Small intestine (tissue), 16 donors: ENCODE measurements around the gene TNNI3K. TPM values are rescaled to one million over a fixed set of nuclear protein-coding genes. Genes with fewer than 3 reads are reported as not detected.
A peak's percentile ranks its signal among the peaks of the same experiment; 100 is the strongest.

Source experiments
- DNase-seq, 2 donors: peaks; one replicate each; pipeline versions ENCODE4 v3.0.0 to v3.0.0-alpha.2; 2013
- FAIRE-seq: peaks from 2 replicates; lab custom pipeline; 2012; peaks lifted over from hg19 to GRCh38; lab: Jason Lieb, UNC
- H3K27ac ChIP-seq, 3 donors: one replicate each; pipeline ENCODE4 v1.5.1; 2013; ENCODE audit warnings: low read length in 2 of 3, mild to moderate bottlenecking in 2 of 3, control low read depth in 1 of 3, inconsistent platforms in 1 of 3, low read depth in 1 of 3, moderate library complexity in 1 of 3
- H3K27me3 ChIP-seq, 3 donors: one replicate each; pipeline ENCODE4 v1.6.1; 2013; ENCODE audit warnings: low read length in 3 of 3, inconsistent platforms in 1 of 3; ENCODE audit not compliant: control insufficient read depth in 3 of 3, insufficient read depth in 3 of 3
- H3K36me3 ChIP-seq, 3 donors: one replicate each; pipeline ENCODE4 v1.6.1; 2013; ENCODE audit warnings: low read length in 3 of 3, inconsistent platforms in 1 of 3, low read depth in 1 of 3, mild to moderate bottlenecking in 1 of 3, moderate library complexity in 1 of 3; ENCODE audit not compliant: control insufficient read depth in 3 of 3, insufficient read depth in 2 of 3
- H3K4me1 ChIP-seq, 3 donors: one replicate each; pipeline ENCODE4 v1.6.1; 2013; ENCODE audit warnings: low read length in 2 of 3, inconsistent platforms in 1 of 3, low read depth in 1 of 3, mild to moderate bottlenecking in 1 of 3, moderate library complexity in 1 of 3; ENCODE audit not compliant: control insufficient read depth in 3 of 3, insufficient read depth in 2 of 3
- H3K4me3 ChIP-seq, 3 donors: one replicate each; pipeline ENCODE4 v1.5.1; 2013; ENCODE audit warnings: low read length in 3 of 3, control low read depth in 1 of 3, inconsistent platforms in 1 of 3, low read depth in 1 of 3, mild to moderate bottlenecking in 1 of 3, moderate library complexity in 1 of 3
- H3K9me3 ChIP-seq, 2 donors: one replicate each; pipeline ENCODE4 v1.6.1; 2013; ENCODE audit warnings: low read depth in 1 of 2, low read length in 1 of 2; ENCODE audit not compliant: control insufficient read depth in 2 of 2, insufficient read depth in 1 of 2
- WGBS, 3 donors: extraction: QIAGEN DNeasy Blood & Tissue Kit; methylation state at CpG; one replicate each; pipeline ENCODE4 v1.1.7; 2013; 5-methylcytosine and 5-hydroxymethylcytosine counted together
- long read RNA-seq, 10 donors: transcript quantifications; one replicate each; lab custom pipeline, GENCODE V29; 2026
- polyA plus RNA-seq, 4 donors: library from polyadenylated mRNA; stranded (reverse) in 3 of 4; unstranded in 1 of 4; fragments of 200-250 nt in 3 of 4; fragments of 120-200 nt in 1 of 4; gene quantifications; one replicate each; pipeline versions ENCODE4 v1.2.1 to v1.2.3, GENCODE V29; 2013
- donor health status: healthy with polysubstance abuse.
- donor health status: control.
- donor health status: control.
- donor health status: Bipolar disorder and iron deficiency.
- donor health status: healthy.

The TNNI3K gene, protein sequence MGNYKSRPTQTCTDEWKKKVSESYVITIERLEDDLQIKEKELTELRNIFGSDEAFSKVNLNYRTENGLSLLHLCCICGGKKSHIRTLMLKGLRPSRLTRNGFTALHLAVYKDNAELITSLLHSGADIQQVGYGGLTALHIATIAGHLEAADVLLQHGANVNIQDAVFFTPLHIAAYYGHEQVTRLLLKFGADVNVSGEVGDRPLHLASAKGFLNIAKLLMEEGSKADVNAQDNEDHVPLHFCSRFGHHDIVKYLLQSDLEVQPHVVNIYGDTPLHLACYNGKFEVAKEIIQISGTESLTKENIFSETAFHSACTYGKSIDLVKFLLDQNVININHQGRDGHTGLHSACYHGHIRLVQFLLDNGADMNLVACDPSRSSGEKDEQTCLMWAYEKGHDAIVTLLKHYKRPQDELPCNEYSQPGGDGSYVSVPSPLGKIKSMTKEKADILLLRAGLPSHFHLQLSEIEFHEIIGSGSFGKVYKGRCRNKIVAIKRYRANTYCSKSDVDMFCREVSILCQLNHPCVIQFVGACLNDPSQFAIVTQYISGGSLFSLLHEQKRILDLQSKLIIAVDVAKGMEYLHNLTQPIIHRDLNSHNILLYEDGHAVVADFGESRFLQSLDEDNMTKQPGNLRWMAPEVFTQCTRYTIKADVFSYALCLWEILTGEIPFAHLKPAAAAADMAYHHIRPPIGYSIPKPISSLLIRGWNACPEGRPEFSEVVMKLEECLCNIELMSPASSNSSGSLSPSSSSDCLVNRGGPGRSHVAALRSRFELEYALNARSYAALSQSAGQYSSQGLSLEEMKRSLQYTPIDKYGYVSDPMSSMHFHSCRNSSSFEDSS
- polyA plus RNA-seq = under 1 TPM in 2 of 4 donors, not detected in 2; 0.24 to 0.32 TPM
- long read RNA-seq, donor 1 = 0 reads
- long read RNA-seq, donor 2 = 0 reads
- long read RNA-seq, donor 3 = 0 reads
- long read RNA-seq, donor 4 = 0 reads
- long read RNA-seq, donor 5 = 0 reads
- long read RNA-seq, donor 6 = 0 reads
- long read RNA-seq, donor 7 = 0 reads
- long read RNA-seq, donor 8 = 0 reads
- long read RNA-seq, donor 9 = 0 reads
- long read RNA-seq, donor 10 = 0 reads

- H3K36me3 ChIP-seq = no peaks in the 10 kb centered on the region
- no peak within 1 kb of the TSS for H3K4me3 ChIP-seq
- no peaks in the 10 kb centered on the region for H3K4me1 ChIP-seq
- no peaks in the 10 kb centered on the region for H3K27me3 ChIP-seq
- no peak for FAIRE-seq
- no peaks in the 10 kb centered on the region for H3K9me3 ChIP-seq
- H3K27ac ChIP-seq = no peak within 1 kb of the TSS
- no peak for DNase-seq
- 64 to 76% (median 70%) methylated on average over 2 of the region's 2 CpGs for WGBS, 3 donors
These were observed at the start of gene TNNI3K for GRCh38 chr1:74235153-74235552. Gene TNNI3K (plus strand): TSS chr1:74235387. CDS start chr1:74235452, 65 bp downstream.

- no peaks in the 10 kb centered on the region for H3K27me3 ChIP-seq
- H3K4me1 ChIP-seq = no peaks in the 10 kb centered on the region
- DNase-seq = no peak
- 65 to 74% (median 72%) methylated on average over 2 of the region's 2 CpGs for WGBS, 3 donors
- no peak overlapping the region for H3K27ac ChIP-seq
- H3K36me3 ChIP-seq = no peaks in the 10 kb centered on the region
- no peaks in the 10 kb centered on the region for H3K9me3 ChIP-seq
- no peak for FAIRE-seq
- no peak overlapping the region for H3K4me3 ChIP-seq
These were observed 41.3 kb upstream of the TNNI3K start for GRCh38 chr1:74193908-74194307.

- H3K9me3 ChIP-seq = no peaks in the 10 kb centered on the region
- no peak overlapping the region for H3K27ac ChIP-seq
- DNase-seq (no peak), FAIRE-seq (no peak)
- H3K4me1 ChIP-seq = no peaks in the 10 kb centered on the region
- no peaks in the 10 kb centered on the region for H3K27me3 ChIP-seq
- H3K4me3 ChIP-seq = no peak overlapping the region
- H3K36me3 ChIP-seq = no peaks in the 10 kb centered on the region
These were observed 39.8 kb upstream of the TNNI3K start for GRCh38 chr1:74195339-74195738.

DNA sequence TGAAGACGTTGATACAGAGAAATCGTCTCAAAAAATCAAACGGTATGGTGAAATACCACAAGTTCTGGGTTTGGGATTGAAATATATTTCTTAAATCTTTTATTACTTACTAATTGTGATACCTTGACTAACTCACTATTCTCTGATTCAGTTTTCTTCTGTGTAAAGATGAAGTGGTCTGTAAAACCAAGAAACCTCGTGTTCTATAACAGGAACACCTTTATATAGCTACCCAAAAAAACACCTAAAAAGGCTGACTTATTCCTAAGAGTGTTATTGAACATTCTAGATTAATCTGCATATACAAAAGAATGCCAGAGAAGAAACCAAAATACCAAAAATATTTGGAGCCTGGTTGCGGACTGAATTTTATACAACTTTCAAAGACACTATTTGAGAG lies 37.9 kb upstream of the TNNI3K start:
- Histone ChIP-seq H3K36me3 (peaks cover 0 to 2% (median 0%) of the 10 kb centered on the region in 3 donors), H3K4me1 (no peaks in the 10 kb centered on the region), H3K27me3 (no peaks in the 10 kb centered on the region), H3K4me3 (peak overlapping the region in 2 of 3 donors; percentile 68 to 74), H3K27ac (peak overlapping the region in 1 of 3 donors; percentile 54), H3K9me3 (no peaks in the 10 kb centered on the region)
- DNase-seq (no peak), FAIRE-seq (no peak)
- 68 to 81% (median 80%) methylated on average over 5 of the region's 5 CpGs for WGBS, 3 donors

DNA sequence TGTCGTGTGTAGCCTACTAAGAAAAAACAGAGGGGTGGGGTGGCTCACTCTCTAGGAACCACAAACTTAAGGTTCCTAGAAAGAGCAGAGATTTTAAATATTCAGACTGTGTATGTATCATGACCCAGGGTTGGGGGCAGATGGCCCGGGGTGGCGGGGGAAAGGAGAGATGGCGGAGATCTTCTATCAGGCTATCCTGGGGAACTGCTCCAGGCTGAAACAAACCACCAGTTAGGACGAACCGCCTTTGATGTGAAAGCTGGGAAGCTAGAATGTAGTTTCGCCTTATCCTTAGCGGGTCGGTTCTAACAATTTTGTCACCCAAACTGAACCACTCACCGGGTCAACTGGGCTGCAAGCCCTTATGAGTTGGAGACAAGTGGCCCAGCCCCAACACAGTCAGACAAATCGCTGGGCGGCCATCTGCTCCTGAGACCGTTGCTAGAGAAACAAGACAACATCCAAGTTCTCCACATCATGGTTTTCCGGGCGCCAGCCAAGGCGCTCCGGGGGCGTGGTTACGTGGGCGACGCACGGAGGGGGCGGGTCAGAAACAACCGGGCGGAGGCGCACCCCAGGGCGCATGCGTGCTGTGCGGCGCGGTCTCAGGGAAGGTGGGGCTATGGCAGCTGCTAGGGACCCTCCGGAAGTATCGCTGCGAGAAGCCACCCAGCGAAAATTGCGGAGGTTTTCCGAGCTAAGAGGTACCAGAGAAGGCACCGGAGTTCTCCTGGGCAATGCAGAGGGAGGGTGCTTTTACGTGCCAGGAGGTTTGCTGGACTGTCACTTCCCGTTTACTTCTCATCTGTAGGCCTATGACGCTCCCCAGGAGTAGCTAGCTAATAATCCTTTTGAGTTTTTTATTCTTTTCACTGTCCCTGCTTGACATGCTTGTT lies 37.3 kb upstream of the TNNI3K start, which contains the start of the genes FPGT and LRRIQ3:
Gene FPGT, plus strand, starts transcription at position 586 of the 896 bp plus-strand sequence. Its CDS starts 37 bp downstream, at position 623.
Gene LRRIQ3, minus strand, starts transcription at position 520 of the 896 bp plus-strand sequence. CDS start 14,492 bp downstream, outside the sequence.
- Histone ChIP-seq H3K27ac (peak within 1 kb of the TSS; percentile 88 to 94 (median 89)), H3K4me1 (no peaks in the 10 kb centered on the region), H3K4me3 (peak within 1 kb of the TSS; percentile 55 to 74 (median 68)), H3K9me3 (no peaks in the 10 kb centered on the region), H3K36me3 (peaks cover 0 to 2% (median 0%) of the 10 kb centered on the region in 3 donors), H3K27me3 (no peaks in the 10 kb centered on the region)
- FAIRE-seq (no peak), DNase-seq (peak; percentile 95 to 98)
- WGBS, 3 donors = 2 to 4% (median 2%) methylated on average over 41 of the region's 41 CpGs

- 77 to 89% (median 84%) methylated on average over 5 of the region's 5 CpGs for WGBS, 3 donors
- Histone ChIP-seq H3K9me3 (no peaks in the 10 kb centered on the region), H3K4me3 (no peak overlapping the region), H3K36me3 (peaks cover 1 to 6% (median 2%) of the 10 kb centered on the region in 3 donors), H3K27me3 (no peaks in the 10 kb centered on the region), H3K4me1 (no peaks in the 10 kb centered on the region), H3K27ac (no peak overlapping the region)
- FAIRE-seq (no peak), DNase-seq (no peak)
These were observed 35.7 kb upstream of the TNNI3K start for GRCh38 chr1:74199504-74199903.

DNA sequence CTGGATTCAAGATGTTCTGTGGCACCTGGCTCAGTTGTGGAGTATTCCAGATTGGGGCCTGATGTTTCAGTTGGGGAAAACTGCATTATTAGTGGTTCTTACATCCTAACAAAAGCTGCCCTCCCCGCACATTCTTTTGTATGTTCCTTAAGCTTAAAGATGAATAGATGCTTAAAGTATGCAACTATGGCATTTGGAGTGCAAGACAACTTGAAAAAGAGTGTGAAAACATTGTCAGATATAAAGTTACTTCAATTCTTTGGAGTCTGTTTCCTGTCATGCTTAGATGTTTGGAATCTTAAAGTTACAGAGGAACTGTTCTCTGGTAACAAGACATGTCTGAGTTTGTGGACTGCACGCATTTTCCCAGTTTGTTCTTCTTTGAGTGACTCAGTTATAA lies 29.9 kb upstream of the TNNI3K start:
- no peak overlapping the region for H3K4me3 ChIP-seq
- peaks cover 2 to 10% (median 6%) of the 10 kb centered on the region in 3 donors for H3K36me3 ChIP-seq
- no peaks in the 10 kb centered on the region for H3K4me1 ChIP-seq
- H3K27me3 ChIP-seq = no peaks in the 10 kb centered on the region
- 88 to 95% (median 95%) methylated on average over 2 of the region's 2 CpGs for whole genome bisulfite sequencing, 3 donors
- FAIRE-seq (no peak), DNase-seq (no peak)
- H3K9me3 ChIP-seq = no peaks in the 10 kb centered on the region
- H3K27ac ChIP-seq = no peak overlapping the region
